WERI-Rb-1 (cell line): ENCODE measurements around the gene MNAT1.

Experiments
- DNase-seq: peaks from one replicate; pipeline ENCODE4 v3.0.0-alpha.2; 2020
- H3K27ac ChIP-seq: fragments of 250-450 bp; sonication (Bioruptor Pico); 2 replicates; pipeline ENCODE4 v1.5.1; 2020; ENCODE audit warnings: mild to moderate bottlenecking, moderate library complexity
- H3K27me3 ChIP-seq: fragments of 250-450 bp; sonication (Bioruptor Pico); 2 replicates; pipeline ENCODE4 v1.5.1; 2021; ENCODE audit warnings: mild to moderate bottlenecking, low read depth, moderate library complexity; ENCODE audit not compliant: insufficient read depth, severe bottlenecking
- H3K36me3 ChIP-seq: fragments of 250-450 bp; sonication (Bioruptor Pico); 2 replicates; pipeline ENCODE4 v1.5.1; 2020; ENCODE audit warnings: mild to moderate bottlenecking, moderate library complexity
- H3K4me3 ChIP-seq: 2 replicates; pipeline ENCODE4 v1.5.1; 2011; ENCODE audit warnings: low read depth, mild to moderate bottlenecking, control low read depth, low read length
- H3K9me3 ChIP-seq: fragments of 250-450 bp; sonication (Bioruptor Pico); 2 replicates; pipeline ENCODE4 v1.5.1; 2021; ENCODE audit warnings: mild to moderate bottlenecking, moderate library complexity; ENCODE audit not compliant: severe bottlenecking
- TF ChIP-seq, protein P1 (sequence below): IDR thresholded peaks from 2 replicates; pipeline ENCODE4 v1.5.1; 2011; ENCODE audit warnings: low read depth, mild to moderate bottlenecking, control low read depth, inconsistent platforms, low read length

Gene MNAT1

DNA sequence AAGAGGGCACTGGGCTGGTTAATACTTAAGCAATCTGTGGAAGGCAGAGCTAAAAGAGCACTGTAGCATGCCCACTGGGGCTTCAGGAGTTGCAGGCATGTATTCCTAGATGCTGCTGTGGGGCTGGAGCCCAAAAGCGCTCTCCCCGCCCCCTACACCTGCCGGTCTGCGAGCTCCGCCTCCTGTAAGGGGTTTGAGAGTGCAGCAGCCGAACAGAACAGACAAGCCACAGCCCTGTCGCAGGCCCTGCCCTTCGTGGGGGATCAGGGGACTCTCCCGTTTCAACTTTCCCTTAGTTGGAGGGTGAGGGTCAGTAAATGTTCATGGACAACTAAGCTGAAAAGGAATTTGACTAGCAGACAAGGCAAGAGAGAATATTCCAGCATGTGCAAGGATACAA lies 264.1 kb downstream of the MNAT1 start:
- DNase-seq, result no peak
- H3K27ac ChIP-seq, result no peak overlapping the region
- no peaks in the 10 kb centered on the region for H3K9me3 ChIP-seq
- H3K36me3 ChIP-seq, result no peaks in the 10 kb centered on the region
- TF ChIP-seq, protein P1, sequence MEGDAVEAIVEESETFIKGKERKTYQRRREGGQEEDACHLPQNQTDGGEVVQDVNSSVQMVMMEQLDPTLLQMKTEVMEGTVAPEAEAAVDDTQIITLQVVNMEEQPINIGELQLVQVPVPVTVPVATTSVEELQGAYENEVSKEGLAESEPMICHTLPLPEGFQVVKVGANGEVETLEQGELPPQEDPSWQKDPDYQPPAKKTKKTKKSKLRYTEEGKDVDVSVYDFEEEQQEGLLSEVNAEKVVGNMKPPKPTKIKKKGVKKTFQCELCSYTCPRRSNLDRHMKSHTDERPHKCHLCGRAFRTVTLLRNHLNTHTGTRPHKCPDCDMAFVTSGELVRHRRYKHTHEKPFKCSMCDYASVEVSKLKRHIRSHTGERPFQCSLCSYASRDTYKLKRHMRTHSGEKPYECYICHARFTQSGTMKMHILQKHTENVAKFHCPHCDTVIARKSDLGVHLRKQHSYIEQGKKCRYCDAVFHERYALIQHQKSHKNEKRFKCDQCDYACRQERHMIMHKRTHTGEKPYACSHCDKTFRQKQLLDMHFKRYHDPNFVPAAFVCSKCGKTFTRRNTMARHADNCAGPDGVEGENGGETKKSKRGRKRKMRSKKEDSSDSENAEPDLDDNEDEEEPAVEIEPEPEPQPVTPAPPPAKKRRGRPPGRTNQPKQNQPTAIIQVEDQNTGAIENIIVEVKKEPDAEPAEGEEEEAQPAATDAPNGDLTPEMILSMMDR, result no peak
- H3K4me3 ChIP-seq, result no peak overlapping the region
- H3K27me3 ChIP-seq, result no peaks in the 10 kb centered on the region

DNA sequence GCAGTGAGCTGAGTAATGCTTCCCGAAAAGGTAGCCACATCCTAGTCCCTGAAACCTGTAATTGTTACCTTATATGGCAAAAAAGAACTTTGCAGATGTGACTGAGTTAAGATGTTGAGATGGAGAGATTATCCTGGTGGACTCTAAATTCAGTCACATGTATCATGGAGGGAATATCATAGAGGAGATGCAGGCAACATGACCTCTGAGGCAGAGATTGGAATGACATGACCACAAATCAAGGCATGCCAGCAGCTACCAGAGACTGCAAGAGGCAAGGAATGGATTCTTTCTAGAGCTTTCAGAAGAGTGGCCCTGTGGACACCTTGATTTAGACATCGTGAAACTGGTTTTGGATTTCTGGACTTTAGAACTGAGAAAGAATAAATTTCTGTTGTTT lies 265.0 kb downstream of the MNAT1 start:
- TF ChIP-seq, protein P1, result no peak
- no peaks in the 10 kb centered on the region for H3K27me3 ChIP-seq
- no peak overlapping the region for H3K27ac ChIP-seq
- no peaks in the 10 kb centered on the region for H3K36me3 ChIP-seq
- no peak overlapping the region for H3K4me3 ChIP-seq
- no peaks in the 10 kb centered on the region for H3K9me3 ChIP-seq
- DNase-seq, result no peak

DNA sequence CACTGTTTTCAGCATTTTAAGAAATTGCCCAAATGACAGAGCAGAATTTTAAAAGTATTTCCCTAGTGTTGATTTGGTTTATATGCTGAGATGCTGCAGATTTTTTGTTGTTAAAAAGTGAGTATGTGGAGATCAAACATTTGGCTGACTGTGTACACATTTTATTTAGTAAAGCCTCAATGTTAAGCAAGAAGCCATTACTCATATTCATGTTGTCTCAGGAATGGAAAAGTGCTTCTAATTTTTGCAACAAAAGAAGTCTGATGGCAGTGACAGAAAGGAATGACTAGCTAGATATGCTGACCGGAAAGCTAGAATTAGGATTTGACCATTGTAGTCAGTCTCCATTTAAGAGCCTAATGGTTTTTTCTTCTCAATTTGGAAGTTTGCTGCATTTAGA lies 269.0 kb downstream of the MNAT1 start:
- Histone ChIP-seq H3K27me3 (no peaks in the 10 kb centered on the region), H3K36me3 (no peaks in the 10 kb centered on the region), H3K9me3 (no peaks in the 10 kb centered on the region), H3K4me3 (no peak overlapping the region), H3K27ac (no peak overlapping the region)
- no peak for DNase-seq
- TF ChIP-seq, protein P1, result no peak

DNA sequence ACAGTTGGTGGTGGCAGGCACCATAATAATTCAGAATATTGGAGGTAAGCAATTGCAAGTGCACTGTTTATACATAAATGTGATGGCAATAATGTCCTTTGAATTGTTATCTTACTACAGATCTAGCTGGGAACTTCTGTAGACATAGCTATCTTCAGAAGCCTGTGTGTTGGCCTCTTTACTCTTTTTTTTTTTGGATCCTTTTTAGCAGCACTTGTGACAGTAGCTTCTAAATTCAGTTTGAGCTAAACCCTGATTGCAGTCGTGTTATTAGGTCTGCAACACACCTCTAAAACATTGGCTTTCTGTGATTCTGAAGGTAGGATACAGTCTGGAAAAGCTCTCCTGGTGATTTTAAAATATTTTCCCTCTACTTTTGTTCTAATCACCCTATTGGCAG lies 285.0 kb downstream of the MNAT1 start:
- no peaks in the 10 kb centered on the region for H3K27me3 ChIP-seq
- TF ChIP-seq, protein P1, result no peak
- H3K36me3 ChIP-seq, result no peaks in the 10 kb centered on the region
- H3K9me3 ChIP-seq, result no peaks in the 10 kb centered on the region
- DNase-seq, result no peak
- H3K4me3 ChIP-seq, result no peak overlapping the region
- H3K27ac ChIP-seq, result no peak overlapping the region
